NCI-H1930 (cell line): ENCODE data around the gene LIPN.

Experiments used
- DNase-seq, 2 experiments: peaks; one replicate each; lab custom pipeline; 2025; lab: John Stamatoyannopoulos, UW

LIPN gene

GRCh38 chr10:88827671-88828070, 67.9 kb downstream of the LIPN start:
- DNase-seq, result no peak

- DNase-seq, result no peak
Measured at GRCh38 chr10:88828310-88828709, 68.5 kb downstream of the LIPN start.
